Skeletal muscle tissue (tissue), 4 donors: ENCODE measurements around the gene DCAF10. TPM values are rescaled to one million over a fixed set of nuclear protein-coding genes. Genes with fewer than 3 reads are reported as not detected.
"Not testable (repeated sequence)": the region's sequence is repeated elsewhere in the genome, so short reads cannot be mapped to it uniquely, and the experiment has no call there.

Source experiments
- H3K27ac ChIP-seq: one replicate; pipeline ENCODE4 v1.7.0; 2013; ENCODE audit warnings: mild to moderate bottlenecking, low read depth, low read length, inconsistent platforms
- H3K27me3 ChIP-seq, 3 donors: one replicate each; pipeline ENCODE4 v1.7.0; 2013; ENCODE audit warnings: low read length in 3 of 3; ENCODE audit not compliant: control insufficient read depth in 3 of 3, insufficient read depth in 3 of 3
- H3K36me3 ChIP-seq, 3 donors: one replicate each; pipeline ENCODE4 v1.7.0; 2013; ENCODE audit warnings: low read length in 3 of 3; ENCODE audit not compliant: control insufficient read depth in 3 of 3, insufficient read depth in 3 of 3
- H3K4me1 ChIP-seq, 3 donors: one replicate each; pipeline ENCODE4 v1.7.0; 2013; ENCODE audit warnings: low read length in 3 of 3, mild to moderate bottlenecking in 3 of 3; ENCODE audit not compliant: control insufficient read depth in 3 of 3, insufficient read depth in 3 of 3
- H3K4me3 ChIP-seq, 3 donors: one replicate each; pipeline ENCODE4 v1.7.0; 2013; ENCODE audit warnings: low read length in 3 of 3
- H3K9ac ChIP-seq, 3 donors: one replicate each; pipeline ENCODE4 v1.7.0; 2013; ENCODE audit warnings: low read length in 3 of 3, mild to moderate bottlenecking in 3 of 3, moderate library complexity in 2 of 3, low read depth in 1 of 3
- H3K9me3 ChIP-seq, 3 donors: one replicate each; pipeline ENCODE4 v1.7.0; 2013; ENCODE audit warnings: low read length in 3 of 3; ENCODE audit not compliant: control insufficient read depth in 3 of 3
- total RNA-seq: library from RNA; depleted of rRNA; stranded (reverse); fragments of >200 nt; gene quantifications from one replicate; pipeline ENCODE4 v1.2.3, GENCODE V29; 2014
- donor health status: Osteomylitis.

DCAF10 gene
- total RNA-seq, 1 donor from 2014 or later: 13.6 TPM

DNA sequence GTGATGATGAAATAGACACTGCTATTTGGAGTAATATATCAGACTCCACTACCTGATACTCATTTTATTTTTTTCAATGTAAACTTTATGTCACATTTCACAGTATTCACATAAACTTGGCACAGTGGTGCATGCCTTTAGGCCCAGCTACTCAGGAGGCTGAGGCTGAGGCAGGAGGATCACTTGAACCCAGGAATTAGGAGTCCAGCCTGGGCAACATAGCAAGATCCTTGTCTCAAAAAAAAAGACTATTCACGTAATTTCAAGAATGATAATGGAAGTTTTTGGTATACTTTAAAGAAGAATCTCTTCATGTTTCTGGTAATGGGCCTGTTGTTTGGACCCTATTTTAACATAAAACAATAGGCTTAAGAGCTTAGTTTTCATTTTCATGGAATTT lies 56.0 kb downstream of the DCAF10 start:
- Histone ChIP-seq H3K27me3 (no peaks in the 10 kb centered on the region), H3K36me3 (peaks cover 12 to 23% (median 16%) of the 10 kb centered on the region in 3 donors), H3K9ac (no peak overlapping the region), H3K9me3 (no peaks in the 10 kb centered on the region), H3K4me3 (no peak overlapping the region), H3K27ac (no peak overlapping the region), H3K4me1 (no peaks in the 10 kb centered on the region)

DNA sequence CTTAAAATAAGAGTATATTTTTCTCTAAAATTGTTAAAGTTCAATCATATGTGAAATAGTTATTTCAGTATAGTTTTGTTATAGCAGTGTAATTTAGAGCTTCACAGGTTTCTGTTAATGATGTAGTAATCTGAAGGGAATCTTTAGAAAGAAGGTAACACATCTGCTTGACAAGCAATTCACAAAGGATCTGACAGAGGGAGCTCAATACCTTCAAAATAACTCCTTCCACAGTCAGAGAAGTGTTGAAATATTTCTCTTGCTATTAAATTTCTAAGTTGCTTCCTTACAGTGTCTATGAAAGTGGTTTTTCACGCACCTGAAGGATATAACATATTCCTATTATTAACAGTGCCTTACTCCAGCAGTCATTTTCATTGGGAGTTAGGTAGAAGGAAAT lies 58.4 kb downstream of the DCAF10 start:
- Histone ChIP-seq H3K9me3 (no peaks in the 10 kb centered on the region), H3K36me3 (peaks cover 16 to 33% (median 25%) of the 10 kb centered on the region in 3 donors), H3K4me3 (no peak overlapping the region), H3K27ac (no peak overlapping the region), H3K9ac (no peak overlapping the region), H3K4me1 (no peaks in the 10 kb centered on the region), H3K27me3 (no peaks in the 10 kb centered on the region)

DNA sequence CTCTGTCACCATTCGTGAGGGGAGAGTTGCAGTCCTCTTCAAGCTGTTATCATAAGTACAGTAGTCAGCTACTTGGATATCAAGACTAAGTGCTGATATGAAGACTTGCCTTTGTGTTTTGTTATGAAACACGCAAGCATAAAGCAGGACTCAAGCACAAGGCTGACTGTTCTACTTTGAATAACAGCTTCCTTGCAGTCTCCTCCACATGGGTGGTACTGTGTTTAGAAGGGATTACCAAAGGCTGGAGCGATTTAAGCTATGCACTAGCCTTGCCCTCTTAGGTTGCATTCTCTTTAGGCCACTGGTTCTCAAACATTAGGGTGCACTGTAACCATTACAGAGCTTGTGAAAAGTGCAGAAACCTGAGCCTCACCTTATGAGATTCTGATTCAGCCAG lies 61.9 kb downstream of the DCAF10 start:
- Histone ChIP-seq H3K9ac (no peak overlapping the region), H3K4me1 (no peaks in the 10 kb centered on the region), H3K27ac (no peak overlapping the region), H3K36me3 (peaks cover 16 to 33% (median 25%) of the 10 kb centered on the region in 3 donors), H3K4me3 (no peak overlapping the region), H3K9me3 (no peaks in the 10 kb centered on the region), H3K27me3 (no peaks in the 10 kb centered on the region)

DNA sequence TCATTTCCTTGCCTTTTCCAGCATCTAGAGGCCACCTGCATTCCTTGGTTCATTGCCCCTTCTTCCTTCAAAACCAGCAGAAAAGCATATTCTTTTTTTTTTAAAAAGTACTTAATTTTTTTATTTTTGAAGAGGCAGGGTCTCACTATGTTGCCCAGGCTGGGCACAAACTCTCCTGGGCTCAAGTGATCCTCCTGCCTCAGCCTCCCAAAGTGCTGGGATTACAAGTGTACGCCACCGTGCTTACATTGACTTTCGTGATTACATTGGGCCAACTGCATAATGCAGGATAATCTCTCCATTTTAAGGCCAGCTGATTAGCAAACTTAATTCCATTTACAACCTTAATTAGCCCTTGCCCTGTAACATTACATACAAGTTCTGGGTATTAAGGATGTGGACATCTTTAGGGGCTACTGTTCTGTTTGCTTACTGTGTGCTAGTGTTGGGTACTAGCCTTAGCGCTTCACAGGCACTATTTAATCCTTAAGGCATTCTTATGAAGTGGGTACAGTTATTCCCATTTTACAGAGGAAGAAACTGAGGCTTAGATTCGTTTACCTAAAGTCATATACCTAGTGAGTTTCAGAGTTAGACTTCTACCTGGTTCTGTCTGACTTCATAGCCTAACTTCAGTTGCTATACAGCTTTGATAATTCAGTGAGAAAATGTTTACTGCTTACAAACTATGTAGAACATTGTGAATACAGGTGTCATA lies 69.6 kb downstream of the DCAF10 start:
- no peaks in the 10 kb centered on the region for H3K4me1 ChIP-seq
- H3K36me3 ChIP-seq: peaks cover 0 to 2% (median 0%) of the 10 kb centered on the region in 3 donors
- H3K27me3 ChIP-seq: no peaks in the 10 kb centered on the region
- H3K4me3 ChIP-seq: no peak overlapping the region
- H3K9ac ChIP-seq: no peak overlapping the region
- H3K9me3 ChIP-seq: no peaks in the 10 kb centered on the region
- no peak overlapping the region for H3K27ac ChIP-seq

DNA sequence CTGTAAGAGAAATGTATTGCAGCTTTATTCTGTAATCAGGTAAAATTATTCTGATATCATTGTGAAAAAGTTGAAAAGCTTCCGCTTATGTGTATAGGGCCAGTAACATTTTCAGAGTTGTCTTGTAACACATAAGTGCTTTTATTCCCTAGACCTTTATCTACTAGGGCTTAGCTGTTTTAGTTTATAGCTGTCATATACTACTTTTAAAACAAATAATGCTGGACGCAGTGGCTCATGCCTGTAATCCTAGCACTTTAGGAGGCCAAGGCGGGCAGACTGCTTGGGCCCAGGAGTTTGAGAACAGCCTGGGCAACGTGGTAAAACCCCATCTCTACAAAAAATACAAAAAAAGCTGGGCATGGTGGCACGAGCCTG lies 70.2 kb downstream of the DCAF10 start:
- no peaks in the 10 kb centered on the region for H3K27me3 ChIP-seq
- H3K9ac ChIP-seq: no peak overlapping the region
- H3K27ac ChIP-seq: no peak overlapping the region
- no peak overlapping the region for H3K4me3 ChIP-seq
- H3K9me3 ChIP-seq: no peaks in the 10 kb centered on the region
- H3K4me1 ChIP-seq: no peaks in the 10 kb centered on the region
- H3K36me3 ChIP-seq: peaks cover 0 to 2% (median 0%) of the 10 kb centered on the region in 3 donors

DNA sequence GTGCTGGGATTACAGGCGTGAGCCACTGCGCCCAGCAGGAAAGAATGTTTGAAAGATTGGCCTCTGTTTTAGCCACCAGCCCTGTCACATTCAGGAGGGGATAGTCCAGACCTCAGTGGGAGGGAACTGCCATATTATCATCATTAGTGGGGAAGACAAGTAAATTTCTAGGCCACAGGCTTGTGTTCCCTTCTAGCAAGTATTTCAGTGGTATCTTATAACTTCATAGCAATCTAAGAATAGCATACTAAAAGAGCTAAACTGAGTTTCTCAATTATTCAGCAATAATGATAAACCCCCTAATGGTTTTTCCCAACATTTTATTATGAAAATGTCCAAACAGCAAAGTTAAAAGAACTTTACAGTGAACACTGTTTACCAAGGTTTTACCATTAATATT lies 73.4 kb downstream of the DCAF10 start:
- no peaks in the 10 kb centered on the region for H3K9me3 ChIP-seq
- no peak overlapping the region for H3K9ac ChIP-seq
- H3K36me3 ChIP-seq: peaks cover 0 to 2% (median under 1%) of the 10 kb centered on the region in 3 donors
- H3K27me3 ChIP-seq: no peaks in the 10 kb centered on the region
- no peak overlapping the region for H3K4me3 ChIP-seq
- H3K4me1 ChIP-seq: no peaks in the 10 kb centered on the region
- no peak overlapping the region for H3K27ac ChIP-seq

DNA sequence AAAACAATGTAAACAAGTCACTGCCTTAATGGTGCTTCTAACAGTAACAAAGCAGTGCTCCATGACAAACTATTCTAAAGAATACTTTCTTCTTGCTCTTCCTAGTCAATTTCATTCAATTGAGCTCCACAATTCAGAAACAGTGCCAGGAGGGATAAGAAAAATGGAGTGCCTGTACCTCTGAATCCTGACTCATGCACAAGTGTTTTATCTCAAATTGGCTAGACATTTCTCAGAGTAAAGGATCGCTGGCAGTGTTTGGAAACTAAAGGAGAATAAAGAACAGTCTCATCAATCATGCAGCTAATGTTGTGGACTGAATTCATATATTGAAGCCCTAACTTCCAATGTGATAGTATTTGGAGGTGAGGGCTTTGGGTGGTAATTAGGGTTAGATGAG lies 75.8 kb downstream of the DCAF10 start:
- Histone ChIP-seq H3K36me3 (peaks cover 0 to 6% (median 2%) of the 10 kb centered on the region in 3 donors), H3K4me1 (no peaks in the 10 kb centered on the region), H3K27ac (no peak overlapping the region), H3K9ac (no peak overlapping the region), H3K9me3 (no peaks in the 10 kb centered on the region), H3K27me3 (no peaks in the 10 kb centered on the region), H3K4me3 (no peak overlapping the region)

DNA sequence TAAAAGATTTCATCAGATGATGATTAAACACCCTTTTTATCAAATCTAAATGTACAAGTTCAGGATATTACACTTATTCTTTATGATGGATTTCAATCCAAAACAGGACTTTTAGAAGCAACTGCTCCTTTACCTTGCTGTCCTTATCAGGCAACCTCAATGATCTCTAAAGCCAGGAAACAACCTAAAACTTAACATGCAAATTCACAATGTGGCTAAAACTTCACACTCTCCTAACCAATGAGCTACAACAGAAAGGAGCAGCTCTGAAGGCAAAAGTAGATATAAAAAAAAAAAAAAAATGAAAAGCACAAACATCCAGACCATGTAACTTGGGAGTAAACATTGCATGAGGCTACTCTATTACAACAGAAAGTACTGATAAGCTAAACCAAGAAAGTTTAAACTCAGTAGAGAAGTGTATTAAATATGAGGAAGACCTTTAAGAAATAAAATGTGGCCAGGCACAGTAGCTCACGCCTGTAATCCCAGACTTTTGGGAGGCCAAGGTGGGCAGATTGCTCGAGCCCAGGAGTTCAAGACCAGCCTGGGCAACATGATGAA lies 80.4 kb downstream of the DCAF10 start:
- Histone ChIP-seq H3K4me1 (no peaks in the 10 kb centered on the region), H3K4me3 (no peak overlapping the region), H3K27ac (no peak overlapping the region), H3K9me3 (no peaks in the 10 kb centered on the region), H3K9ac (no peak overlapping the region), H3K36me3 (peaks cover 0 to 7% (median 2%) of the 10 kb centered on the region in 3 donors), H3K27me3 (no peaks in the 10 kb centered on the region)

DNA sequence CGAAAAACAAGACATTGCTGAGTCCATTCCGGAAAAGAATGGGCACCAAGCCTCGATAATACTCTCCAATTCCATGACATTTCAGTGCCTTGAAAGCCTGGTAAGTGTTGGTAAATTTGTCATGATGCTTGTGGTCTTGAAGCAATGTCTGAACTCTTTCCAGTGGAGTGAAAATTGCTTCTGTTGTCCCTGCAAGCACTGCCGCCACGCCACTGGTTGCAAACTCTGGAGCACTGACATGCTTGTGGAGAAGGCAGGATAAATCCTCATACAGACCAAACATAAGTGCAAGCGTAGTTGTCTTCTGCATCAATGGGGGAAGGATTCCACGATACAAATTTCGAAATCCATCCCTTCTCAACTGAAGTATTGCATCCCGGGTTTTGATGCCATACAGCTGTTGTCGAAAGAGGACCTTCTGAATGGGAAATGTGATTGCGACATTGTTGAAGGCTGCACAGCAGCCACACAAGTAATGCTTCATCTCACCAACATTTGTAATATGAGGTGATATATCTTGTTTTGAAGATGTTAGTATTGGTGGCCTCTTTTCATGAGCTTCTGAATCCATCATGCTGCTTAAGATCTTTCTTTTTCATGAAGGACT lies 87.5 kb downstream of the DCAF10 start:
- not testable (repeated sequence) for H3K9ac ChIP-seq, H3K27ac ChIP-seq, H3K9me3 ChIP-seq, H3K27me3 ChIP-seq, H3K4me1 ChIP-seq, H3K4me3 ChIP-seq
- H3K36me3 ChIP-seq: peaks cover 0 to 13% (median 2%) of the 10 kb centered on the region in 3 donors

DNA sequence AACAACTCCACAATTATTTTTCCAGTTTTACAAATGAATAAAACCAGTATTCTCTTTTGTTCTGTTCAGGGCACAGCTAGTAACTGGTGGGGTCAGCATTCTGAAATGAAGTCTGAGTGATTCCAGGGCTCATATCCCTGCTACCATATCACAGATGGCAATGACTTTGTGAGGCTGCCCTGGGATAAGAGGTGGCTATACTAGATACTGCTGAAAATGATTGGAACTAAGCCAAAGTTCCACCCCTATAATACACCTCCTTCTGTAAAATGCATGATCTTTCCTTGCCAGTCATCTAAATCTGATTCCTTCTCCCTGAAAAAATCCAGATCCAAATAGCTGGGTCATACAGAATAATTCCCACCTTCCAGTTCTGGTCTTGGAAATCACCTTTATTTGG lies 88.9 kb downstream of the DCAF10 start:
- H3K36me3 ChIP-seq: peaks cover under 1 to 24% (median 3%) of the 10 kb centered on the region in 3 donors
- no peaks in the 10 kb centered on the region for H3K4me1 ChIP-seq
- no peak overlapping the region for H3K4me3 ChIP-seq
- H3K27me3 ChIP-seq: no peaks in the 10 kb centered on the region
- no peak overlapping the region for H3K9ac ChIP-seq
- H3K9me3 ChIP-seq: no peaks in the 10 kb centered on the region
- H3K27ac ChIP-seq: no peak overlapping the region
